NCI-H146 (cell line): ENCODE measurements around the gene PNMA8B.

ENCODE experiments used
- DNase-seq: peaks from one replicate; lab custom pipeline; 2025; lab: John Stamatoyannopoulos, UW

PNMA8B gene

DNA sequence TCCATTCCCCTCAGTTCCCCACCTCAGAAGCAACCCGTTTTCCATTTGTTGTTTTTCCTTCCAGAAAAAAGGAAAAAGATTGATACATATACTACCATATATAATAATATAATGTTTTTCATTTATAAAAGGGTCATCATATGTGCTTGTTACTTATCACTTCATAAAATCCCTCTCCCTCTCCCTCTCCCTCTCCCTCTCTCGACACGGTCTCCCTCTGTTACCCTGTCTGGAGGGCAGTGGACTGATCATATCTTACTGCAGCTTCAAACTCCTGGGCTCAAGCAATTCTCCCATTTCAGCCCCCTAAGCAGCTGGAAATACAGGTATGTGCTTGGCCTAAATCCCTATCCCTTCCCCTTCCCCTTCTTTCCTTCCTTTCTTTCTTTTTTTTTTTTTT lies 41.4 kb downstream of the PNMA8B start:
- no peak for DNase-seq

DNA sequence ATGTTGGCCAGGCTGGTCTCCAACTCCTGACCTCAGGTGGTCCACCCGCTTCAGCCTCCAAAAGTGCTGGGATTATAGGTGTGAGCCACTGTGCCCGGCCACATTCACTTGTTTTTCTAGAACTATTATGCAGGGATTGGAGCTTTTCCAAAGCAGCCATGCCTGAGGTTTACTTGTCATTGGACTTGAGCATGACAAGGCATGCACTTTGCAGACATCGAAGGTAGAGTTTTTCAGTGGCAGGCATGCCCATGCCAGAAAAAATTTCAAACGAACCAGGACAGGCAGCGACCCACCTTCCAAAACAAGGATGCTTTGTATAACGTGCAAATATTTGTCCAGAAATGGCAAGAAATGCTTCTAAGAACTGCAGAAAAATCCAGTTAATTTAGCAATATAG lies 42.0 kb downstream of the PNMA8B start:
- no peak for DNase-seq

DNA sequence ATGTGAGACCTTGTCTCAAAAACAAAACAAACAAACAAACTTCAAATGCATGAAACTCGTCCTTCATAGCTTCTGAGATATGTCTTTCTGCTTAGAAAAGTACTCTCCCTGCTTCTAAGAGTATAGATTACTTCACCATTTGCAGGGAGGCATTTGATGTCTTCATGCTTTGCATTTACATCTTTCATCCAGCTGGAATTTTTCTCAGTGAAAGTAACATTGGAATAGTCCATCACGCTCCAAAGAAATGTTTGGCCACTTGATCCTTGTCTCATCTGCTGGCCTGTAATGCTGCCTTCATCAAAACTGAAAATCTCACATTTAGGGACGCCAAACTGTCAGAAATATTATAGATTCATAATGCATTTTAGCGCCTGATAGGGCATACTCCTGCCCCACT lies 43.5 kb downstream of the PNMA8B start:
- DNase-seq, result no peak

DNA sequence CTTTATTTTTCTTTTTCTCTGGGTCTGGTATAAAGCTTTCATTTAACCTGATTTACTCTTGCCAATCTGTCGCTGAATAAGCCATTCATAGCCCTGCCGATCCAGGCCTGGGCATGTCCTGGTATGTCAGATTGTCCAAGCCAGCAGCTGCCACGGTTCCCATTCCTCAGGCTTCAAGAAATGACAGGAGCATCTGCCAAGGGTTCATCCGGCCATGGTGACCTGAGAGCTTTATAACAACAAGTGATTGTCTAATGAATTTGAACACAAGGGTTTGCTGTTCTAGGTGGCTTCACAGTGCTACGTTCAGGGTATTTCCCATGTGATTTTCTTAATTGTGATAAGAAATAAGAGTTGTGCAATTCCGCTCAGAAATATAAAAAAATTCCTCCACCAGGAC lies 44.3 kb downstream of the PNMA8B start:
- DNase-seq, result no peak

DNA sequence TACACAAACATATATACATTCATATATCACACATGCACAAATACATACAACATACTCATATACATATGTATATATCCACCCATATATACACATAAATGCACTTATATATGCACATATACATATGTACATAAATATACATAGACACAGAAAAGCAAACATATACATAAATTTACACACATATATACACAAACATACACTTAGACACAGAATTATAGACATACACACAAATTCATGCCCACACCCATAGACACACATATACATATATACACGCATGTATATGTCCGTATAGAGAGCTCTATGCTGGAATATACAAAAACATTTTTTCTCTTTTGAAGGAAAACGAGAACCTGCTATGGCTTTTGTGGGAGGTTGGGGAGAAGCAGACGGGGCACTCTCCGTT lies 44.9 kb downstream of the PNMA8B start:
- DNase-seq, result no peak

DNA sequence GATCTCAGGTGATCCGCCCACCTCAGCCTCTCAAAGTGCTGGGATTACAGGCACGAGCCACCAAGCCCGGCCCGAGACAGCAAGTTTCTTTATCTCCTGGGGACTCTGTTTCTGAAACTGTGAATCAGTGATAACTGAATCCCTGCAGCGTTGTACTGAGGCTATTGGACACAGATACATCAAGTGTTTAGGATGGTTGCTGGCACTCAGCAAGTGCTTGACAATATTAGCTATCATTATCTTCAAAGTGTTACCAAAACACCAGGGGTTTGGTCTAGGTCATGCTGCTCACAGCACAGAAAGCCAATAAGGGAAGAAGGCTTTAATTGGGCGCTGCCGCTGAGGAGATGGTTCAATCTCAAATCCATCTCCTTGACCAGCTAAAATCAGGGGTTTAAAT lies 46.4 kb downstream of the PNMA8B start:
- DNase-seq, result no peak

DNA sequence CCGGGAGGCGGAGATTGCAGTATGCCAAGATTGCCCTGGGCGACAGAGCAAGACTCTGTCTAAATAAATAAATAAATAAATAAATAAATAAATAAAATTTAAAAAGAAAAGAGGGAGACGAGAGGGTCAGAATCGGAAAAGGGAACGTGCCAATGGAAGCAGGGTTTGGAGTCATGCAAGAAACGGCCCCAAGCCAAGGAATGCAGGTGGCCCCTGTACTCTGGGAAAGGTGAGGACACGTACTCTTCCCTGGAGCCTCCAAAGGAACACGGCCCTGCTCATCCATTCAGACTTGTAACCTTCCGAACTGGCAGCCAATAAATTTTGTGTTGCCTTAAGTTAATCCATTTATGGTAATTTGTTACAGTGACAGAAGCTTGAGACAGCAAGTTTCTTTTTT lies 47.1 kb downstream of the PNMA8B start:
- no peak for DNase-seq

DNA sequence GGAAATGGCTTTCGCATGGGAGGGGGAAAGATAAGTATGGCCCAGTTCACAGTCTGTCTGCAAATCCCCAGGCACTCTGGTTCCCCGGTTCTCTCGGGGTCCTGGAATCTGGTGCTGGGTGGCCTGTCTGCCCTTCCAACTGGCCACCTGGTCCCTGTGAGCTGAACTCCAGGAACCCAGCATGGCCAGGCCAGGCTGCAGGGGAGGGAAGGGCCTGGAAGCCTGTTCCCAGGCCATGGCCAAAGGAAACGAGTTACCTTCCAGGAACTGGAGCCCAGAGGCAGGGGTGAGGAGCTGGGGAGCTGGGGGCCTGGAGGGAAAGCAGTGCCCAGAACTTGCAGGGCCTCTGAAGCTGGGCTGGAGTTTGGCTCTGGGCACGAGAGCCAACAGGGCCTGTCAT lies 47.8 kb downstream of the PNMA8B start:
- DNase-seq, result no peak

DNA sequence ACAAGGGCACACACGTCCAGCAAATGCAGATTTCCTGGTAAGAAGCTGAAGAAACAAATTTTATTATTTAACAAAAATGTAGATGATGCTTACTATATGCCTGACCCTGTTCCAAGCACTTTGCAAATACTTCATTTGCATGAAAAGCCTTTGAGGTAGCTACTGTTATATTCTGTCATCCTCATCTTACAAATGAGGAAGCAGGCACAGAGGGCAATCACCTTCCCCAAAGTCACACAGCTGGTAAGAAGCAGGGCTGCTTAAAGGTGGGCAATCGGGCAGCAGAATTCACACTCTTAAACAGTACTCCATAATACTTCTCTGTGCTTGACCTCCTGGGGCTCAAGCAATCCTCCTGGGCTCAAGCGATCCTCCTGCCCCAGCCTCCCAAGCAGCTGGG lies 48.7 kb downstream of the PNMA8B start:
- no peak for DNase-seq

DNA sequence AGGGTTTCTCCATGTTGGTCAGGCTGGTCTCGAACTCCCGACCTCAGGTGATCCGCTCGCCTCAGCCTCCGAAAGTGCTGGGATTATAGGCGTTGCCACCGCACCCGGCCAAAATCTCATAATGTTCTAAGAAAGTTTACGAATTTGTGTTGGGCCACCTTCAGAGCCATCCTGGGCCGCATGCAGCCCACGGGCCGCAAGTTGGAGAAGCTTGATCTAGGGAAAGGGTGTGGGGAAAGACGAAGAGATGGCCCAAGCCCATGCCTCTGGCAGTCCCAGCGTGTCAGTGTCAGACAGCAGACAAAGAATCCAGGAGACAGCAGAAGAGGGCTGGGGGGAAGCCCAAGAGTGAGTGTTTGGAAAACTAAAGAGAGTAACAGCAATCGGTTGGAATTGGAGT lies 49.6 kb downstream of the PNMA8B start:
- no peak for DNase-seq

DNA sequence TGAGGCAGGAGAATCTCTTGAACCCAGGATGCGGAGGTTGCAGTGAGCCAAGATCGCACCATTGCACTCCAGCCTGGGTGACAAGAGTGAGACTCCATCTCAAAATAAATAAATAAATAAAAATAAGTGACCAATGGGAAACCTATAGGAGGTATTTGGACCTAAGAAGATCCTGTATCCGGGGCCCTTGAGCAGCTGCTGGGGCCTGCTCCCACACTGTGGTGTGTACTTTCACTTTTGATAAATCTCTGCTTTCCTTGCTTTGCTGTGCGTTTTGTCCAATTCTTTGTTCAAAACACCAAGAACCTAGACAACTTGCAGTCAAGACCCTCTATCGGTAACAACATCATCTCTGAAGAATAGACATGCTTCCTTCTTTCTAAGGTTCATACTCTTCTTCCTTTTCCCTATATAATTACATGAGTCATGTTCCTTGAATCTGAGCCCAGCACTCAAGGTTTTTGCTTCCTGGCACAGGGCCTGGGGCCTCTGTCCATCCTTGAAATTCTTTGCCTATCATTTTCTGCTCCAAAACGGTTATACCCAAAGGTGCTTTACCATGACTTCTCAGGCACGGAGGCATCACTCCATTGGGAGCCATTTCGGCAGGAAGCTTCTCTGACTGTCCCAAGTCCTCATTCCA lies 52.7 kb downstream of the PNMA8B start:
- no peak for DNase-seq

DNA sequence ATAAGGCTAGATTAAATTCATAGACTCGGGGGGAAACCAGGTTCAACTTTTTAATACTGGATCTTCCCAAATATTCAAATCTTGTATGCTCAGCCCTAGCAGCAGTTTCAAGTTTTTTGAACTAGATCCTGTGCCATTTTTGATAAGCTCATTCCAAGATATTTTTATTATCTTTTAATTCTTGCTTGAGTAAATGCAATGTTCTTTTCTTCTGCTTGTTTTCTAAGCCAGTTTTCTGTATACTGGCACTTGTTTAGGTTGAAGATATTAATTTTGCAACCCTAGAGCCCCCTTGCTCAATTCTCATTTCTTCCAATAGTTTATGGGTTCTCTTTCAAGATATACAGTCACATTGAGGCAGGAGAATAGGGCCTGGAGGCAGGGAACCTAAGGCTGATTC lies 53.8 kb downstream of the PNMA8B start:
- no peak for DNase-seq
